Measurements from ENCODE around the gene PATJ. TPM values are rescaled to one million over a fixed set of nuclear protein-coding genes. Genes with fewer than 3 reads are reported as not detected.

Gene PATJ
- polyA plus RNA-seq, 1 donor from 2014 or later, result 7.8 TPM

- Histone ChIP-seq H3K36me3 (ENCODE audit: insufficient read depth, low read length) (no peaks in the 10 kb centered on the region), H3K27ac (ENCODE audit: low read length) (no peak overlapping the region), H3K9me2 (ENCODE audit: insufficient read depth, low read length) (no peaks in the 10 kb centered on the region), H2AFZ (ENCODE audit: low read depth, low read length) (no peak overlapping the region), H3K4me2 (ENCODE audit: low read length) (no peak overlapping the region), H3K9ac (ENCODE audit: low read length) (no peak overlapping the region), H3K9me3 (ENCODE audit: low read length) (no peaks in the 10 kb centered on the region), H3K27me3 (ENCODE audit: insufficient read depth, low read depth, low read length) (no peaks in the 10 kb centered on the region), H3K79me2 (replicated peaks; ENCODE audit: insufficient read depth, low read length) (no peaks in the 10 kb centered on the region), H3K4me3 (ENCODE audit: low read length) (no peak overlapping the region), H3F3A (ENCODE audit: insufficient read depth, low read length, poor library complexity, severe bottlenecking) (no peaks in the 10 kb centered on the region), H4K20me1 (ENCODE audit: insufficient read depth) (no peaks in the 10 kb centered on the region)
- no peak for TF ChIP-seq EZH2 (IDR thresholded peaks at IDR 0.05; ENCODE audit: borderline replicate concordance, insufficient read depth, low read length, poor library complexity, severe bottlenecking)
- no peak for TF ChIP-seq RAD21 (conservative IDR thresholded peaks at IDR 0.05)
- TF ChIP-seq EP300 (conservative IDR thresholded peaks at IDR 0.05; ENCODE audit: poor library complexity, severe bottlenecking), result no peak
- no peak for TF ChIP-seq SMC3 (conservative IDR thresholded peaks at IDR 0.05; ENCODE audit: poor library complexity)
- no peak for TF ChIP-seq POLR2AphosphoS5 (IDR thresholded peaks at IDR 0.05)
- TF ChIP-seq CTCF (IDR thresholded peaks at IDR 0.05; ENCODE audit: poor library complexity, severe bottlenecking), result no peak
- TF ChIP-seq MXI1 (conservative IDR thresholded peaks at IDR 0.05; ENCODE audit: poor library complexity, severe bottlenecking), result no peak
- no peak for TF ChIP-seq TAF1 (IDR thresholded peaks at IDR 0.05; ENCODE audit: low read depth)
- TF ChIP-seq REST (IDR thresholded peaks at IDR 0.05; ENCODE audit: borderline replicate concordance), result no peak
Observed at GRCh38 chr1:61770131-61770530, 27.9 kb downstream of the PATJ start.

- no peaks in the 10 kb centered on the region for H3F3A ChIP-seq (ENCODE audit: insufficient read depth, low read length, poor library complexity, severe bottlenecking)
Observed at GRCh38 chr1:61776091-61776490, 33.8 kb downstream of the PATJ start.

More at GRCh38 chr1:61776091-61776490, 33.8 kb downstream of the PATJ start:
- Histone ChIP-seq H3K9me3 (ENCODE audit: low read length) (no peaks in the 10 kb centered on the region), H3K4me2 (ENCODE audit: low read length) (no peak overlapping the region), H3K27ac (ENCODE audit: low read length) (no peak overlapping the region), H4K20me1 (ENCODE audit: insufficient read depth) (no peaks in the 10 kb centered on the region), H3K9me2 (ENCODE audit: insufficient read depth, low read length) (no peaks in the 10 kb centered on the region), H2AFZ (ENCODE audit: low read depth, low read length) (no peak overlapping the region), H3K36me3 (ENCODE audit: insufficient read depth, low read length) (no peaks in the 10 kb centered on the region), H3K27me3 (ENCODE audit: insufficient read depth, low read depth, low read length) (no peaks in the 10 kb centered on the region), H3K9ac (ENCODE audit: low read length) (no peak overlapping the region), H3K79me2 (replicated peaks; ENCODE audit: insufficient read depth, low read length) (no peaks in the 10 kb centered on the region), H3K4me3 (ENCODE audit: low read length) (no peak overlapping the region)
- TF ChIP-seq EZH2 (IDR thresholded peaks at IDR 0.05; ENCODE audit: borderline replicate concordance, insufficient read depth, low read length, poor library complexity, severe bottlenecking) (no peak), SMC3 (conservative IDR thresholded peaks at IDR 0.05; ENCODE audit: poor library complexity) (no peak), TAF1 (IDR thresholded peaks at IDR 0.05; ENCODE audit: low read depth) (no peak), EP300 (conservative IDR thresholded peaks at IDR 0.05; ENCODE audit: poor library complexity, severe bottlenecking) (no peak), RAD21 (conservative IDR thresholded peaks at IDR 0.05) (no peak), POLR2AphosphoS5 (IDR thresholded peaks at IDR 0.05) (no peak), REST (IDR thresholded peaks at IDR 0.05; ENCODE audit: borderline replicate concordance) (no peak), MXI1 (conservative IDR thresholded peaks at IDR 0.05; ENCODE audit: poor library complexity, severe bottlenecking) (no peak), CTCF (IDR thresholded peaks at IDR 0.05; ENCODE audit: poor library complexity, severe bottlenecking) (no peak)

All from neural cell (in vitro differentiated cells).